Nephron (organoid): ENCODE results near the gene CHODL.
A peak's percentile ranks its signal among the peaks of the same experiment; 100 is the strongest.

ENCODE experiments used
- H3K27ac Mint-ChIP-seq, 3 experiments: 2 replicates each; pipeline ENCODE4 v1.8.0; 2020; ENCODE audit warnings: mixed read lengths in 3 of 3, mild to moderate bottlenecking in 2 of 3, moderate library complexity in 1 of 3
- H3K27me3 Mint-ChIP-seq: 2 replicates; pipeline ENCODE4 v1.8.0; 2021; ENCODE audit warnings: low read depth, mild to moderate bottlenecking, moderate library complexity, mixed read lengths
- H3K36me3 Mint-ChIP-seq: 2 replicates; pipeline ENCODE4 v1.8.0; 2020; ENCODE audit warnings: low read depth, mixed read lengths
- H3K4me1 Mint-ChIP-seq: 2 replicates; pipeline ENCODE4 v1.8.0; 2020; ENCODE audit warnings: mixed read lengths
- H3K4me3 Mint-ChIP-seq, 3 experiments: 2 replicates each; pipeline ENCODE4 v1.8.0; 2020; ENCODE audit warnings: mild to moderate bottlenecking in 3 of 3, mixed read lengths in 3 of 3, moderate library complexity in 2 of 3
- H3K9me3 Mint-ChIP-seq: 2 replicates; pipeline ENCODE4 v1.8.0; 2020; ENCODE audit warnings: mixed read lengths
- TF ChIP-seq, protein P1 (sequence below), 3 experiments: fragments of 200-600 bp; sonication (generic); IDR thresholded peaks; one replicate each; pipeline ENCODE4 v1.5.0; 2021; ENCODE audit warnings: antibody characterized with exemption in 3 of 3; ENCODE audit not compliant: unreplicated experiment in 3 of 3

The CHODL gene

DNA sequence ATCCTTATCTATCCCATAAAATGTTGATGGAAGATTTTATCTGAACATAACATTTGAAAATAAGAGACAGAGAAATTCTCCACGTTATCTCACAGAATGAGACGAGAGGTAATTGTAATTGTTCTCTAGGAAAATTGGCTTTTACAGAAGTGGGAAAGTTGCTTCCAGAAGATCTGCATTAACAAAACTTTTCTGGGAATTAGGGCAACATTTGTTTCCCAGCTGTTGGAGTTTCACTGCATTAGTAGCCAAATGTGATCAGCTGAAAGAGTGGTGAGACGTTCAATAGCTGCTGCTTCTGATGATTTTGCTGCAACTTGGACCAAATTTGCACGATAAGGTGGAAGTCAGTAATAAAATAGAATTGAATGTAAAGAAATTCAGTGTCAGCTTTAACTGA lies 7.6 kb downstream of the CHODL start:
- Mint-ChIP-seq H3K27ac (peak overlapping the region in 2 of 3 experiments; percentile 49 to 65), H3K36me3 (no peaks in the 10 kb centered on the region), H3K4me3 (peak overlapping the region in 2 of 3 experiments; percentile 4 to 75), H3K27me3 (peaks cover 5% of the 10 kb centered on the region), H3K9me3 (no peaks in the 10 kb centered on the region), H3K4me1 (peaks cover 39% of the 10 kb centered on the region)
- TF ChIP-seq, protein P1, sequence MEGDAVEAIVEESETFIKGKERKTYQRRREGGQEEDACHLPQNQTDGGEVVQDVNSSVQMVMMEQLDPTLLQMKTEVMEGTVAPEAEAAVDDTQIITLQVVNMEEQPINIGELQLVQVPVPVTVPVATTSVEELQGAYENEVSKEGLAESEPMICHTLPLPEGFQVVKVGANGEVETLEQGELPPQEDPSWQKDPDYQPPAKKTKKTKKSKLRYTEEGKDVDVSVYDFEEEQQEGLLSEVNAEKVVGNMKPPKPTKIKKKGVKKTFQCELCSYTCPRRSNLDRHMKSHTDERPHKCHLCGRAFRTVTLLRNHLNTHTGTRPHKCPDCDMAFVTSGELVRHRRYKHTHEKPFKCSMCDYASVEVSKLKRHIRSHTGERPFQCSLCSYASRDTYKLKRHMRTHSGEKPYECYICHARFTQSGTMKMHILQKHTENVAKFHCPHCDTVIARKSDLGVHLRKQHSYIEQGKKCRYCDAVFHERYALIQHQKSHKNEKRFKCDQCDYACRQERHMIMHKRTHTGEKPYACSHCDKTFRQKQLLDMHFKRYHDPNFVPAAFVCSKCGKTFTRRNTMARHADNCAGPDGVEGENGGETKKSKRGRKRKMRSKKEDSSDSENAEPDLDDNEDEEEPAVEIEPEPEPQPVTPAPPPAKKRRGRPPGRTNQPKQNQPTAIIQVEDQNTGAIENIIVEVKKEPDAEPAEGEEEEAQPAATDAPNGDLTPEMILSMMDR (IDR thresholded peaks at IDR 0.05; ENCODE audit: unreplicated experiment in 3 of 3): no peak

DNA sequence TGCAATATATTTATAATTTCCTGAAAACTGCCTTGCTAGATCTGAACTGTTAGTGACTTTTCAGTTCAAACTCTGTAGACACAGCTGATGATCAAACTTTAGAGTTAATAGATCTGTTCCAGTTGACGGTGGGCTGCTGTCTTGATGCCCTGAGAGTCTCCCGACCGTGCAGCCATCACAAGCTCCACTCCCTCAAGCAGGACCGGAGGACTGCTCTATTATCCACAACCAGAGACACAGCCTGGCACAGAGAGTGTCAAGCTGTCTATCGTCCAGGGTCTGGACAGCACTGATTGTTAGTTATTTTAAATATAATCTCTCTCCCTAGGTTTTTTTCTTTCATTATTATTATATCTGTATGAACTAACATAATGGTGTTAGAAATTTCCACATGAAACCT lies 8.0 kb downstream of the CHODL start:
- no peaks in the 10 kb centered on the region for H3K9me3 Mint-ChIP-seq
- H3K4me3 Mint-ChIP-seq: peak overlapping the region in 2 of 3 experiments; percentile 13 to 68
- H3K36me3 Mint-ChIP-seq: no peaks in the 10 kb centered on the region
- TF ChIP-seq, protein P1 (IDR thresholded peaks at IDR 0.05; ENCODE audit: unreplicated experiment in 3 of 3): no peak
- H3K4me1 Mint-ChIP-seq: peaks cover 36% of the 10 kb centered on the region
- peak overlapping the region in 2 of 3 experiments; percentile 20 to 65 for H3K27ac Mint-ChIP-seq
- peaks cover 5% of the 10 kb centered on the region for H3K27me3 Mint-ChIP-seq

DNA sequence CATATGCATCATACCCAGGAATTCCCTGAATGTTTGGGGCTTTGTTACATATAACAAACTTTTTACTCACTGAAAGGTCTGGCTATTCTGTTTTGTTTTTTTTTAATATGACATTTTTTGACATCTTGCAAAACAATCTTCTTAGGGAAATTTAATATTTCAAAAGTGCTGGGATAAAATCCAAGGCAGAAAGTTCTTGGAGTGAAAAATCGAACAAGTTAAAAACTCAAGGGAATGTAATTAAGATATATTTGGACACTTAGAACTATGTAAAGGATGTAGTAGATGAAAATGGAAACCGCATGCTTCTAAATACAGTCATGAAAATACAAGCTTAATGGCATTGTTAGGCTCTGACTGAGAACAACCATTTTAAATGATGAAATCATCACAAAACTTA lies 8.6 kb downstream of the CHODL start:
- Mint-ChIP-seq H3K9me3 (no peaks in the 10 kb centered on the region), H3K27ac (peak overlapping the region in 1 of 3 experiments; percentile 65), H3K4me3 (no peak overlapping the region), H3K27me3 (peaks cover 5% of the 10 kb centered on the region), H3K4me1 (peaks cover 34% of the 10 kb centered on the region), H3K36me3 (no peaks in the 10 kb centered on the region)
- TF ChIP-seq, protein P1 (IDR thresholded peaks at IDR 0.05; ENCODE audit: unreplicated experiment in 3 of 3): no peak

DNA sequence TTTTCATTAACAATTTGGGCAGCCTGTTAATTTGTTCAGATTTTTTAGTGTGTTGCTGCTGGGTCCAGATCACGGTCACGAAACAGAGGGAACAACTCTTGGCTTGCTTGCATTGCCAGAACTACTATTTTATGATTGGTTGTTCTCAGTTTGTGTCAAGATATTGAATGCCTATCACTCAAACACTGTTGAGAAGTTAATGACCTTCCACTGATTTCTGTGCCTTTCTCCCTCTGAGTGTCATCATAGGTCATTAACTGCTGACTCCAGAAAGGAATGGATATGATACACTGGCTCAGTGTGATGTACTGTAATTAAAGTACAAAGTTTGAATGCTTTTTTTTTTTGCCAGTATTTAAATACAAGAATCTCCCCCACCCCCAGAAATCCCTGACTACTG lies 9.2 kb downstream of the CHODL start:
- Mint-ChIP-seq H3K9me3 (no peaks in the 10 kb centered on the region), H3K4me3 (no peak overlapping the region), H3K27me3 (peaks cover 5% of the 10 kb centered on the region), H3K27ac (peak overlapping the region in 1 of 3 experiments; percentile 3), H3K4me1 (peaks cover 34% of the 10 kb centered on the region), H3K36me3 (no peaks in the 10 kb centered on the region)
- TF ChIP-seq, protein P1 (IDR thresholded peaks at IDR 0.05; ENCODE audit: unreplicated experiment in 3 of 3): no peak

DNA sequence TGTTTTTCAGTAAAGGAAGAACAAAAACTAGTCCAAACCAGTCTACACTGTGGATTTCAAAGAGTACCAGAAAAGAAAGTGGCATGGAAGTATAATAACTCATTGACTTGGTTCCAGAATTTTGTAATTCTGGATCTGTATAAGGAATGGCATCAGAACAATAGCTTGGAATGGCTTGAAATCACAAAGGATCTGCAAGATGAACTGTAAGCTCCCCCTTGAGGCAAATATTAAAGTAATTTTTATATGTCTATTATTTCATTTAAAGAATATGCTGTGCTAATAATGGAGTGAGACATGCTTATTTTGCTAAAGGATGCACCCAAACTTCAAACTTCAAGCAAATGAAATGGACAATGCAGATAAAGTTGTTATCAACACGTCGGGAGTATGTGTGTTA lies 21.3 kb downstream of the CHODL start:
- Mint-ChIP-seq H3K9me3 (peaks cover 4% of the 10 kb centered on the region), H3K36me3 (no peaks in the 10 kb centered on the region), H3K4me3 (no peak overlapping the region), H3K27me3 (no peaks in the 10 kb centered on the region), H3K4me1 (no peaks in the 10 kb centered on the region), H3K27ac (no peak overlapping the region)
- TF ChIP-seq, protein P1 (IDR thresholded peaks at IDR 0.05; ENCODE audit: unreplicated experiment in 3 of 3): no peak

DNA sequence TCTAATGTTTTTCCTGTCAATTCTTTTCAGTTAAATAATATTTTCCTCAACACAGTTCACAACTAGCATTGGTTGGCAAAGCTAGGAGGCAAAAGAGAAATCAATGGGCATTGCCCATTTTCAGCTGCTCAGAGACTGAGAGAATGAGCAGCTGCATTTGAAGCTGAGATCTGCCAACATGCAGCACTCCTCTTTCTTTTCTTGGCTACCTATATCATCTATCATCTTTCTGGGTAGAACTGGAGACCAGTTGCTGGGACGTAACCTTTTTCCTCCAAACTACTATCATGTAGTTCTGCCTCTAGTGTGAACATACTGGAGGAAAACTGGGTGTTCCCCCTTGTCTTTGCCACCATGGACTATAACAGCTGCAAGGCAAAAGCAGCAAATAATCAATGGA lies 22.9 kb downstream of the CHODL start:
- H3K27ac Mint-ChIP-seq: no peak overlapping the region
- TF ChIP-seq, protein P1 (IDR thresholded peaks at IDR 0.05; ENCODE audit: unreplicated experiment in 3 of 3): no peak
- no peaks in the 10 kb centered on the region for H3K36me3 Mint-ChIP-seq
- no peaks in the 10 kb centered on the region for H3K27me3 Mint-ChIP-seq
- H3K4me3 Mint-ChIP-seq: no peak overlapping the region
- no peaks in the 10 kb centered on the region for H3K4me1 Mint-ChIP-seq
- H3K9me3 Mint-ChIP-seq: peaks cover 4% of the 10 kb centered on the region
